SK-N-SH (cell line): Measurements from ENCODE around the gene ABCC11.

Experiments used
- CTCF ChIP-seq: fragments of 200-600 bp; sonication (generic); IDR thresholded peaks from 2 replicates; pipeline ENCODE4 v1.6.1; 2017; ENCODE audit warnings: antibody characterized with exemption, mild to moderate bottlenecking, moderate library complexity
- POLR2AphosphoS5 ChIP-seq: IDR thresholded peaks from 2 replicates; pipeline ENCODE4 v1.6.1; 2012; ENCODE audit warnings: low read depth, low read length
- REST ChIP-seq: IDR thresholded peaks from 2 replicates; pipeline ENCODE4 v1.6.1; 2012; ENCODE audit warnings: mild to moderate bottlenecking, low read depth, low read length, moderate library complexity

- TF ChIP-seq REST (no peak), POLR2AphosphoS5 (no peak), CTCF (no peak)
These were observed 95.1 kb downstream of the ABCC11 start for GRCh38 chr16:48152226-48152625.
